Liver (tissue), 3 donors: ENCODE data around the gene CABLES1.
A peak's percentile ranks its signal among the peaks of the same experiment; 100 is the strongest.

Experiments
- CTCF ChIP-seq: fragments of 150-350 bp; IDR thresholded peaks from 2 replicates; pipeline ENCODE4 v1.5.1; 2017; ENCODE audit warnings: improper control_type of control experiment, low read depth, low read length; ENCODE audit not compliant: missing input control
- JUND ChIP-seq, 2 donors: IDR thresholded peaks; 2 replicates each; pipeline ENCODE4 v1.6.1; 2016; ENCODE audit warnings: antibody characterized with exemption in 2 of 2
- NR2F2 ChIP-seq: IDR thresholded peaks from 2 replicates; pipeline ENCODE4 v1.6.1; 2016; ENCODE audit warnings: antibody characterized with exemption
- RAD21 ChIP-seq, 2 donors: IDR thresholded peaks; 2 replicates each; pipeline ENCODE4 v1.6.1; 2016; ENCODE audit warnings: antibody characterized with exemption in 2 of 2, mild to moderate bottlenecking in 2 of 2
- TAF1 ChIP-seq: conservative IDR thresholded peaks from 2 replicates; pipeline ENCODE4 v1.6.1; 2016; ENCODE audit warnings: antibody characterized with exemption, mild to moderate bottlenecking
- YY1 ChIP-seq: IDR thresholded peaks from 2 replicates; pipeline ENCODE4 v1.6.1; 2016; ENCODE audit warnings: antibody characterized with exemption, mild to moderate bottlenecking
- donor health status: healthy.
- donor health status: healthy.

DNA sequence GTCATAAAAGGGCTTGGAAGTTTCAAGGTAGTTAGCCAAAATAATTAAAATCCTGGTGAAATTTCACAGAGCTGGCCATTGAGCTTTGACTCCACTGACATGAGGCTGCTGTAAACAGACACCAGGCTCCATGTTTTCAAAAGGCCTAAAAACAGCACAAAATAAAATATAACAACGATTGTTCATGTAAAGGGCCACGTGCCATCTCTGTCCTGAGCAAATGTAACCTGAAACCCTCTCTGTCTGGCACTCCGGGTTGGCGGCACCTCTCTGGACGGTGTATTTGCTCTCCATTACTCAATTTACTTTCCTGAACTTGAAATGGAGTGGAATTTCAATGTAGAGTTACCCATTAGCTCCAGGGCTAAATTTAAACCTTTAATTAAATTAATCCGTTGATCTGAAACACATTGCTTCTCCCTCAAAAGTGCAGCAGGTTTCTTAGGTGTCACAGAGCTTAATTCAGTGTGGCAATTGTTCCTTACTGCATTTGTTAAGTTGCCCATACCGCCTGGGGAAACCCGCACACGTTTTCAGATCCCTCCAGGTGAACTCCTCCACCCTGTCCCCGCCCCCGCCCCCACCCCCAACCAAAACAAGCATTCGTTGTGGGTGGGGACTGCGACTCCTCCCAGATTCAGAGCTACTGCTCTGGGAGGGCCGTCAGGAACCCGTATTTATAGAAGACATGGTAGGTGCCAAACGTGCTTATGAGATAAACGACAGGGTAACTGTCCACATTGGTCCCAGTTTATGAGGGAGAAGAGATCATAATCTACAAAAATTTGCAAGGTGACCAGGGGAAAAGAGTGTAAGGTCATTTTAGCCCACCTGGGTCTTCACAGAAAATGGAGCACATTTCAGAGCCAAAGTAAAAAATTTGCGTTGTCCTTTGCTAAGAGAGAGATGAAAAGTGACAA is 1.2 kb upstream of the CABLES1 start:
- TF ChIP-seq CTCF (no peak), YY1 (peak; percentile 76), JUND (IDR thresholded peaks at IDR 0.05) (peak in 1 of 2 donors; percentile 33), RAD21 (IDR thresholded peaks at IDR 0.05) (peak; percentile 10 to 39), TAF1 (no peak), NR2F2 (no peak)
